ENCODE results near the gene TEX10.

DNA sequence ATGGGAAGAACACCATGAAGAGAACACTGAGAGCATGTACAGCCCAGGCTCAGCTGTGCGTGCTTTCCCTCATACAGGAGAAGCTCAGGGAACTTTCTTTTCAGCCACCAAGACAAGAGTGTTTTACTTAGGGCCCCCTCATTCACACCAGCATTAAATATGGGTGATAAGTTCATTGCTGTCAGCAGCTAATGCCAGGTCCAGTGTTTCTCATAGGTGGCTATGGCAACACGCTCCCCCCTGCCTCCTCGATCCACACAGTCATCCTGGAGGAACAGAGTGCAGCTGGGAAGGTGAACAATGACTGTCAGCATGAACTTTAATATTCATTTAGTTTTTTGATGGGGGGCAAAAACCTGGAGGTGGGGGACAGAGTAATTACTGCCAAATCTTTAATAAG lies 54.4 kb downstream of the TEX10 start:
- TF ChIP-seq POLR2AphosphoS5 (IDR thresholded peaks at IDR 0.05; ENCODE audit: low read depth, low read length) (no peak), POLR2A (IDR thresholded peaks at IDR 0.05; ENCODE audit: low read depth, low read length) (no peak)

Data from GM12891 (cell line).